ENCODE results near the gene ZBTB37.

DNA sequence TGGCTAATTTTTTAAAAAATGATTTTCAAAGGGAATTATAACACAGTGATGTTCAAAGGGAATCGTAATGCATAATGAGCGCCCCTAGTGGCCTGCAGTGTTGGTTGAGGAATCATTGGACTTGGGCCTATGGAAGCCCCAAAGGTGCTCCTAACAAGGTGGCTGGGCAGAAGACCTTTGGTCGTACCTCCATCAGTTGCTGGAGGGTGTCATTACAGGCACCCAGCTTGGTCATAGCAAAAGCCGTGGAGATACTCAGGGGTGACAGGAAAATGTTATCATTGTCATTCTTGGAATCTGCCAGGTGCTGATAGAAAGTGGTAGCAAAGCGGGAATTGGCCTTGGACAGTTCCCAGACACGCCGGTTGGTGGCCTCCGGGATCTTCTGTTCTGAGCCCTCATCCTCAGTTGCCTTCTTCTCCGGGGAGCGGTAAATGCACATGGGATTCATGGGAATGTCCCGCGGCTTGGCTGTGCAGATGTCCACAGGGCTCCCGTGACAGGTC lies 46.2 kb downstream of the ZBTB37 start:
- no peak for TF ChIP-seq POLR2A (IDR thresholded peaks at IDR 0.05; ENCODE audit: extremely low read depth, insufficient read length)
- TF ChIP-seq, protein P1, sequence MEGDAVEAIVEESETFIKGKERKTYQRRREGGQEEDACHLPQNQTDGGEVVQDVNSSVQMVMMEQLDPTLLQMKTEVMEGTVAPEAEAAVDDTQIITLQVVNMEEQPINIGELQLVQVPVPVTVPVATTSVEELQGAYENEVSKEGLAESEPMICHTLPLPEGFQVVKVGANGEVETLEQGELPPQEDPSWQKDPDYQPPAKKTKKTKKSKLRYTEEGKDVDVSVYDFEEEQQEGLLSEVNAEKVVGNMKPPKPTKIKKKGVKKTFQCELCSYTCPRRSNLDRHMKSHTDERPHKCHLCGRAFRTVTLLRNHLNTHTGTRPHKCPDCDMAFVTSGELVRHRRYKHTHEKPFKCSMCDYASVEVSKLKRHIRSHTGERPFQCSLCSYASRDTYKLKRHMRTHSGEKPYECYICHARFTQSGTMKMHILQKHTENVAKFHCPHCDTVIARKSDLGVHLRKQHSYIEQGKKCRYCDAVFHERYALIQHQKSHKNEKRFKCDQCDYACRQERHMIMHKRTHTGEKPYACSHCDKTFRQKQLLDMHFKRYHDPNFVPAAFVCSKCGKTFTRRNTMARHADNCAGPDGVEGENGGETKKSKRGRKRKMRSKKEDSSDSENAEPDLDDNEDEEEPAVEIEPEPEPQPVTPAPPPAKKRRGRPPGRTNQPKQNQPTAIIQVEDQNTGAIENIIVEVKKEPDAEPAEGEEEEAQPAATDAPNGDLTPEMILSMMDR (IDR thresholded peaks at IDR 0.05; ENCODE audit: low read depth, low read length): peak; percentile 60
- TF ChIP-seq MYC (IDR thresholded peaks at IDR 0.05; ENCODE audit: low read depth, low read length): no peak
- TF ChIP-seq, protein P2, sequence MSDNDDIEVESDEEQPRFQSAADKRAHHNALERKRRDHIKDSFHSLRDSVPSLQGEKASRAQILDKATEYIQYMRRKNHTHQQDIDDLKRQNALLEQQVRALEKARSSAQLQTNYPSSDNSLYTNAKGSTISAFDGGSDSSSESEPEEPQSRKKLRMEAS (IDR thresholded peaks at IDR 0.05; ENCODE audit: low read depth, low read length): no peak

All from NB4 (cell line).